Neural progenitor cell (in vitro differentiated cells): ENCODE results near the gene EHMT1.

Experiments
- CTCF ChIP-seq: fragments of 200-600 bp; sonication (generic); IDR thresholded peaks from 2 replicates; pipeline ENCODE4 v1.5.1; 2017; ENCODE audit warnings: antibody characterized with exemption, mild to moderate bottlenecking
- EZH2 ChIP-seq: fragments of 200-600 bp; sonication (generic); IDR thresholded peaks from 2 replicates; pipeline ENCODE4 v1.6.1; 2017; ENCODE audit warnings: antibody characterized with exemption, mild to moderate bottlenecking, moderate library complexity
- EZH2phosphoT487 ChIP-seq: fragments of 200-600 bp; sonication (generic); IDR thresholded peaks from 2 replicates; pipeline ENCODE4 v1.6.1; 2017; ENCODE audit warnings: antibody characterized with exemption

- TF ChIP-seq CTCF (no peak), EZH2 (no peak), EZH2phosphoT487 (no peak)
Measured at GRCh38 chr9:137774775-137775386, 156.1 kb downstream of the EHMT1 start.
